HepG2 (cell line): ENCODE data around the gene ACAD11. TPM values are rescaled to one million over a fixed set of nuclear protein-coding genes. Genes with fewer than 3 reads are reported as not detected.
A peak's percentile ranks its signal among the peaks of the same experiment; 100 is the strongest.

Source experiments
- GATAD1 ChIP-seq: IDR thresholded peaks from 2 replicates; pipeline ENCODE4 v1.6.1; 2016; ENCODE audit warnings: missing genetic modification reagents, missing compliant biosample characterization
- KLF12 ChIP-seq: sonication (generic); formaldehyde crosslinking; IDR thresholded peaks from 2 replicates; pipeline ENCODE4 v1.4.0; 2020; ENCODE audit warnings: missing genetic modification reagents, borderline replicate concordance
- NFYB ChIP-seq: sonication (generic); formaldehyde crosslinking; IDR thresholded peaks from 2 replicates; pipeline ENCODE4 v1.4.0; 2020; ENCODE audit warnings: missing genetic modification reagents
- PHF21A ChIP-seq: sonication (generic); formaldehyde crosslinking; IDR thresholded peaks from 2 replicates; pipeline ENCODE4 v1.5.0; 2020; ENCODE audit warnings: mild to moderate bottlenecking, missing genetic modification reagents
- PRPF4 ChIP-seq: fragments of 200-400 bp; formaldehyde crosslinking; IDR thresholded peaks from 2 replicates; pipeline ENCODE4 v1.6.1; 2016; ENCODE audit warnings: low read length, low read depth; ENCODE audit not compliant: poor library complexity, severe bottlenecking
- SUZ12 ChIP-seq: fragments of 150-350 bp; IDR thresholded peaks from 2 replicates; pipeline ENCODE4 v1.6.1; 2014; ENCODE audit warnings: low read depth, low read length
- TBL1XR1 ChIP-seq: fragments of 150-350 bp; IDR thresholded peaks from 2 replicates; pipeline ENCODE4 v1.6.1; 2014; ENCODE audit warnings: borderline replicate concordance, low read length; ENCODE audit not compliant: partially characterized antibody
- TMF1 ChIP-seq: sonication (generic); formaldehyde crosslinking; IDR thresholded peaks from 2 replicates; pipeline ENCODE4 v1.8.1; 2022; ENCODE audit warnings: low read depth, missing genetic modification reagents
- ZFP41 ChIP-seq: sonication (generic); formaldehyde crosslinking; IDR thresholded peaks from 2 replicates; pipeline ENCODE4 v1.4.0; 2020; ENCODE audit warnings: mild to moderate bottlenecking, missing genetic modification reagents, borderline replicate concordance
- ZNF20 ChIP-seq: sonication (generic); formaldehyde crosslinking; IDR thresholded peaks from 2 replicates; pipeline ENCODE4 v1.4.0; 2020; ENCODE audit warnings: mild to moderate bottlenecking, moderate library complexity, missing genetic modification reagents
- ZNF296 ChIP-seq: sonication (generic); formaldehyde crosslinking; conservative IDR thresholded peaks from 2 replicates; pipeline ENCODE4 v1.5.0; 2020; ENCODE audit warnings: mild to moderate bottlenecking, missing genetic modification reagents
- ZNF350 ChIP-seq: sonication (generic); formaldehyde crosslinking; IDR thresholded peaks from 2 replicates; pipeline ENCODE4 v1.4.0; 2020; ENCODE audit warnings: mild to moderate bottlenecking, low read depth, missing genetic modification reagents, borderline replicate concordance
- ZNF562 ChIP-seq: sonication (generic); formaldehyde crosslinking; IDR thresholded peaks from 2 replicates; pipeline ENCODE4 v1.8.0; 2022; ENCODE audit warnings: missing genetic modification reagents, borderline replicate concordance
- polyA plus RNA-seq, 8 experiments: library from polyadenylated mRNA; depleted of rRNA in 3 of 8; stranded (reverse) in 7 of 8; unstranded in 1 of 8; fragments of >200 nt; fragmentation: Illumina TruSeq in 4 of 8; extraction: Trizol in 4 of 8; gene quantifications; 2 replicates each; pipeline versions ENCODE4 v1.2.1 to v1.2.3, GENCODE V29; 2011 to 2016; ENCODE audit warnings: low read depth in 4 of 8, missing spikeins in 1 of 8, mixed read lengths in 1 of 8; ENCODE audit not compliant: insufficient read depth in 1 of 8
- total RNA-seq, 5 experiments: library from RNA; depleted of rRNA; stranded (reverse); fragments of >200 nt; fragmentation: Illumina TruSeq; extraction: Trizol; gene quantifications; 2 replicates each; pipeline ENCODE4 v1.2.3, GENCODE V29; 2016; ENCODE audit warnings: low read depth in 1 of 5
- TF ChIP-seq, protein P1 (sequence below): sonication (generic); formaldehyde crosslinking; IDR thresholded peaks from 2 replicates; pipeline ENCODE4 v1.4.0; 2020; ENCODE audit warnings: missing genetic modification reagents
- TF ChIP-seq, protein P2 (sequence below): sonication (generic); formaldehyde crosslinking; IDR thresholded peaks from 2 replicates; pipeline ENCODE4 v1.4.0; 2020; ENCODE audit warnings: low read depth, mild to moderate bottlenecking, missing genetic modification reagents
- TF ChIP-seq, protein P3 (sequence below), 2 experiments: IDR thresholded peaks; 2 replicates each; pipeline ENCODE4 v1.6.1; 2011 to 2012; ENCODE audit warnings: low read length in 2 of 2, borderline replicate concordance in 1 of 2, low read depth in 1 of 2, mild to moderate bottlenecking in 1 of 2, moderate library complexity in 1 of 2
- TF ChIP-seq, protein P4 (sequence below): sonication (generic); formaldehyde crosslinking; IDR thresholded peaks from 2 replicates; pipeline ENCODE4 v1.8.0; 2022; ENCODE audit warnings: mild to moderate bottlenecking, missing genetic modification reagents, moderate library complexity

Gene ACAD11
- total and polyA plus RNA-seq, 2 of the 13 experiments (the other 11 are each of a cell fraction or from before 2014, with no cell fraction given), result 30.6 to 56.9 TPM

DNA sequence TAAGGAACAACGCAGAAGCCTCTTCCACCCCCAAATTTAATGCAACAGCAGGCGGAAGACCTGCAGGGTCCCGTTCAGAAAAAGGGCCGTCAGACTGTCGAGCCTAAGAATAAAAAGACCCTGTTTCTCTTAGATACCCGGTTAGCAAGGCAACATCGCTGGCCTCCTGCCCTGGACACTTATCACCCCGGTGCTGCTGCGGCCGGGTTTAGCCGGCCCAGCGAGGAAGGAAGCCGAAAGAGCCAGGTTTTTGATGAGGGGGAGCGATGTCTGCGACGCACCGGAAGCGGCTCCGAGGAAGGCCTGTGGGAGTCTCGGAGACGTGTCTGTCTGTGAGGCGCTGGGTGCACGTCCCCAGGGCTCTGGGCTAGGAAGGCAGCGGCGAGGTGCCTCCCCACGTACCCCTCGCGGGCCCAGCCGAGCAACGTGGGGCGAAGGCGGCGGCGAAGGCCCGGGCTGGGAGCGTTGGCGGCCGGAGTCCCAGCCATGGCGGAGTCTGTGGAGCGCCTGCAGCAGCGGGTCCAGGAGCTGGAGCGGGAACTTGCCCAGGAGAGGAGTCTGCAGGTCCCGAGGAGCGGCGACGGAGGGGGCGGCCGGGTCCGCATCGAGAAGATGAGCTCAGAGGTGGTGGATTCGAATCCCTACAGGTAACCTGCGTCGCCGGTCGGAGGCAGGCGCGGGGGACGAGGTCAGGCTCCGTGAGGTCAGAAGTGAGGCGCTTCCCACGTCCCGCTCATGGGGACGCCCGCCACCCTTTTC lies 622 bp upstream of the ACAD11 start, which contains the start of gene UBA5 (continued):
- TF ChIP-seq, protein P1, sequence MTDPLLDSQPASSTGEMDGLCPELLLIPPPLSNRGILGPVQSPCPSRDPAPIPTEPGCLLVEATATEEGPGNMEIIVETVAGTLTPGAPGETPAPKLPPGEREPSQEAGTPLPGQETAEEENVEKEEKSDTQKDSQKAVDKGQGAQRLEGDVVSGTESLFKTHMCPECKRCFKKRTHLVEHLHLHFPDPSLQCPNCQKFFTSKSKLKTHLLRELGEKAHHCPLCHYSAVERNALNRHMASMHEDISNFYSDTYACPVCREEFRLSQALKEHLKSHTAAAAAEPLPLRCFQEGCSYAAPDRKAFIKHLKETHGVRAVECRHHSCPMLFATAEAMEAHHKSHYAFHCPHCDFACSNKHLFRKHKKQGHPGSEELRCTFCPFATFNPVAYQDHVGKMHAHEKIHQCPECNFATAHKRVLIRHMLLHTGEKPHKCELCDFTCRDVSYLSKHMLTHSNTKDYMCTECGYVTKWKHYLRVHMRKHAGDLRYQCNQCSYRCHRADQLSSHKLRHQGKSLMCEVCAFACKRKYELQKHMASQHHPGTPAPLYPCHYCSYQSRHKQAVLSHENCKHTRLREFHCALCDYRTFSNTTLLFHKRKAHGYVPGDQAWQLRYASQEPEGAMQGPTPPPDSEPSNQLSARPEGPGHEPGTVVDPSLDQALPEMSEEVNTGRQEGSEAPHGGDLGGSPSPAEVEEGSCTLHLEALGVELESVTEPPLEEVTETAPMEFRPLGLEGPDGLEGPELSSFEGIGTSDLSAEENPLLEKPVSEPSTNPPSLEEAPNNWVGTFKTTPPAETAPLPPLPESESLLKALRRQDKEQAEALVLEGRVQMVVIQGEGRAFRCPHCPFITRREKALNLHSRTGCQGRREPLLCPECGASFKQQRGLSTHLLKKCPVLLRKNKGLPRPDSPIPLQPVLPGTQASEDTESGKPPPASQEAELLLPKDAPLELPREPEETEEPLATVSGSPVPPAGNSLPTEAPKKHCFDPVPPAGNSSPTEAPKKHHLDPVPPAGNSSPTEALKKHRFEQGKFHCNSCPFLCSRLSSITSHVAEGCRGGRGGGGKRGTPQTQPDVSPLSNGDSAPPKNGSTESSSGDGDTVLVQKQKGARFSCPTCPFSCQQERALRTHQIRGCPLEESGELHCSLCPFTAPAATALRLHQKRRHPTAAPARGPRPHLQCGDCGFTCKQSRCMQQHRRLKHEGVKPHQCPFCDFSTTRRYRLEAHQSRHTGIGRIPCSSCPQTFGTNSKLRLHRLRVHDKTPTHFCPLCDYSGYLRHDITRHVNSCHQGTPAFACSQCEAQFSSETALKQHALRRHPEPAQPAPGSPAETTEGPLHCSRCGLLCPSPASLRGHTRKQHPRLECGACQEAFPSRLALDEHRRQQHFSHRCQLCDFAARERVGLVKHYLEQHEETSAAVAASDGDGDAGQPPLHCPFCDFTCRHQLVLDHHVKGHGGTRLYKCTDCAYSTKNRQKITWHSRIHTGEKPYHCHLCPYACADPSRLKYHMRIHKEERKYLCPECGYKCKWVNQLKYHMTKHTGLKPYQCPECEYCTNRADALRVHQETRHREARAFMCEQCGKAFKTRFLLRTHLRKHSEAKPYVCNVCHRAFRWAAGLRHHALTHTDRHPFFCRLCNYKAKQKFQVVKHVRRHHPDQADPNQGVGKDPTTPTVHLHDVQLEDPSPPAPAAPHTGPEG (CRISPR knock-in tag), result peak; percentile 78; the same call in 1 of the 2 replicates
- TF ChIP-seq PRPF4 (no peak), ZNF350 (CRISPR knock-in tag) (peak; percentile 67; the same call in 1 of the 2 replicates), TMF1 (CRISPR knock-in tag) (no peak), SUZ12 (no peak), PHF21A (CRISPR knock-in tag) (peak; percentile 76), NFYB (CRISPR knock-in tag) (peak; percentile 25; the same call in 1 of the 2 replicates), ZNF562 (CRISPR knock-in tag) (no peak), ZFP41 (CRISPR knock-in tag) (no peak), GATAD1 (CRISPR knock-in tag) (peak; percentile 89), KLF12 (CRISPR knock-in tag) (no peak), ZNF20 (no peak), TBL1XR1 (no peak), ZNF296 (CRISPR knock-in tag) (no peak)
- TF ChIP-seq, protein P2, sequence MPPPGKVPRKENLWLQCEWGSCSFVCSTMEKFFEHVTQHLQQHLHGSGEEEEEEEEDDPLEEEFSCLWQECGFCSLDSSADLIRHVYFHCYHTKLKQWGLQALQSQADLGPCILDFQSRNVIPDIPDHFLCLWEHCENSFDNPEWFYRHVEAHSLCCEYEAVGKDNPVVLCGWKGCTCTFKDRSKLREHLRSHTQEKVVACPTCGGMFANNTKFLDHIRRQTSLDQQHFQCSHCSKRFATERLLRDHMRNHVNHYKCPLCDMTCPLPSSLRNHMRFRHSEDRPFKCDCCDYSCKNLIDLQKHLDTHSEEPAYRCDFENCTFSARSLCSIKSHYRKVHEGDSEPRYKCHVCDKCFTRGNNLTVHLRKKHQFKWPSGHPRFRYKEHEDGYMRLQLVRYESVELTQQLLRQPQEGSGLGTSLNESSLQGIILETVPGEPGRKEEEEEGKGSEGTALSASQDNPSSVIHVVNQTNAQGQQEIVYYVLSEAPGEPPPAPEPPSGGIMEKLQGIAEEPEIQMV (CRISPR knock-in tag), result no peak
- TF ChIP-seq, protein P3, sequence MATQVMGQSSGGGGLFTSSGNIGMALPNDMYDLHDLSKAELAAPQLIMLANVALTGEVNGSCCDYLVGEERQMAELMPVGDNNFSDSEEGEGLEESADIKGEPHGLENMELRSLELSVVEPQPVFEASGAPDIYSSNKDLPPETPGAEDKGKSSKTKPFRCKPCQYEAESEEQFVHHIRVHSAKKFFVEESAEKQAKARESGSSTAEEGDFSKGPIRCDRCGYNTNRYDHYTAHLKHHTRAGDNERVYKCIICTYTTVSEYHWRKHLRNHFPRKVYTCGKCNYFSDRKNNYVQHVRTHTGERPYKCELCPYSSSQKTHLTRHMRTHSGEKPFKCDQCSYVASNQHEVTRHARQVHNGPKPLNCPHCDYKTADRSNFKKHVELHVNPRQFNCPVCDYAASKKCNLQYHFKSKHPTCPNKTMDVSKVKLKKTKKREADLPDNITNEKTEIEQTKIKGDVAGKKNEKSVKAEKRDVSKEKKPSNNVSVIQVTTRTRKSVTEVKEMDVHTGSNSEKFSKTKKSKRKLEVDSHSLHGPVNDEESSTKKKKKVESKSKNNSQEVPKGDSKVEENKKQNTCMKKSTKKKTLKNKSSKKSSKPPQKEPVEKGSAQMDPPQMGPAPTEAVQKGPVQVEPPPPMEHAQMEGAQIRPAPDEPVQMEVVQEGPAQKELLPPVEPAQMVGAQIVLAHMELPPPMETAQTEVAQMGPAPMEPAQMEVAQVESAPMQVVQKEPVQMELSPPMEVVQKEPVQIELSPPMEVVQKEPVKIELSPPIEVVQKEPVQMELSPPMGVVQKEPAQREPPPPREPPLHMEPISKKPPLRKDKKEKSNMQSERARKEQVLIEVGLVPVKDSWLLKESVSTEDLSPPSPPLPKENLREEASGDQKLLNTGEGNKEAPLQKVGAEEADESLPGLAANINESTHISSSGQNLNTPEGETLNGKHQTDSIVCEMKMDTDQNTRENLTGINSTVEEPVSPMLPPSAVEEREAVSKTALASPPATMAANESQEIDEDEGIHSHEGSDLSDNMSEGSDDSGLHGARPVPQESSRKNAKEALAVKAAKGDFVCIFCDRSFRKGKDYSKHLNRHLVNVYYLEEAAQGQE (IDR thresholded peaks at IDR 0.05; ENCODE audit: borderline replicate concordance in 1 of 2, low read depth in 1 of 2, low read length in 2 of 2), result no peak; a peak in 1 of 4 replicates
- TF ChIP-seq, protein P4, sequence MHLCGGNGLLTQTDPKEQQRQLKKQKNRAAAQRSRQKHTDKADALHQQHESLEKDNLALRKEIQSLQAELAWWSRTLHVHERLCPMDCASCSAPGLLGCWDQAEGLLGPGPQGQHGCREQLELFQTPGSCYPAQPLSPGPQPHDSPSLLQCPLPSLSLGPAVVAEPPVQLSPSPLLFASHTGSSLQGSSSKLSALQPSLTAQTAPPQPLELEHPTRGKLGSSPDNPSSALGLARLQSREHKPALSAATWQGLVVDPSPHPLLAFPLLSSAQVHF (CRISPR knock-in tag), result no peak
